Islet of Langerhans (tissue), 1 donor: Measurements from ENCODE around the gene SMYD3.
"Not testable (repeated sequence)": the region's sequence is repeated elsewhere in the genome, so short reads cannot be mapped to it uniquely, and the experiment has no call there.

Experiments
- FAIRE-seq: peaks from one replicate; lab custom pipeline; 2011; peaks lifted over from hg19 to GRCh38; lab: Jason Lieb, UNC

SMYD3 gene

DNA sequence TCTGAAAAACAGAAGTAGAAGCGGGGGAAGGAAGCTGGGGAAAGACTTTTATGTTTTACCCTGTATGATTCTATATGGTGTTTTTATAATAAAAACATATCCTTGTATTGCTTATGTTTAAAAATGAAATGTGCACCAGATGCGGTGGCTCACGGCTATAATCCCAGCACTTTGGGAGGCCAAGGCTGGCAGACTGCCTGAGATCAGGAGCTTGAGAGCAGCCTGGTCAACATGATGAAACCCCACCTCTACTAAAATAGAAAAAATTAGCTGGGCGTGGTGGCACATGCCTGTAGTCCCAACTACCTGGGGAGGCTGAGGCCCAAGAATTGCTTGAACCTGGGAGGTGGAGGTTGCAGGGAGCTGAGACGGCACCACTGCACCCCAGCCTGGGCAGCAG, 155.4 kb downstream of the SMYD3 start:
- FAIRE-seq = no peak

DNA sequence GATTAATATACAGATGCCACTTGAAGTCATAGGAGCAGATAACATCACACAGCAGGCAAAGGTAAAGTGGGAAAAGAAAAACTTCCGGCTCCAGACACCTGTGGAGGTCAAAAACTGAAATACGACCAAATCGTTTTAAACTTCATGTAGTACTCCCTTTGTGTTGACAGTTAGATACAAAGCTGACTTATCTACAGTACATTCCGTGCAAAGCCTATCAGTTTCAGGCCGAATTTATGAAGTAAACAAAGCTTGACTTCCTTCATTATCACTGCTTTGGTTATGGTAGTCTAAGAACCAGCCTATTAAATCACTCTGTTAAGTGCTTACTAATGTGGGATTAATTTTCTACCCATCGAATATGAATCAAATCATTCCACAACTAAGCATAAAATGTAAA, 156.3 kb downstream of the SMYD3 start:
- FAIRE-seq = no peak

DNA sequence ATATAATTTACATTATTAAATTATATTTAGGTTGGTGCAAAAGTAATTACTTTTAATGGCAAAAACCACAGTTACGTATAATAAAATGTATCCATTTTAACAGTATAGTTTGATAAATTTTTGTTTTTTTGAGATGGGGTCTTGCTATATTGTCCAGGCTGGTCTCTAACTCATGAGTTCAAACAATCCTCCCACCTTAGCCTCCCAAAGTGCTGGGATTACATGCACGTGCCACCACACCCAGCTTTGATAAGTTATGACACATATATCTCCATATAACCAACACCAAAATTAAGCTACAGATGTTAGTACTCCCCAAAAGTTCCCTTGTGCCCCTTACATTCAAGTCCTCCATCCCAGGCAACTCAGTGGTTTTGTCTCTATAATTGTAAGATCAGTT, 163.1 kb downstream of the SMYD3 start:
- FAIRE-seq = no peak

DNA sequence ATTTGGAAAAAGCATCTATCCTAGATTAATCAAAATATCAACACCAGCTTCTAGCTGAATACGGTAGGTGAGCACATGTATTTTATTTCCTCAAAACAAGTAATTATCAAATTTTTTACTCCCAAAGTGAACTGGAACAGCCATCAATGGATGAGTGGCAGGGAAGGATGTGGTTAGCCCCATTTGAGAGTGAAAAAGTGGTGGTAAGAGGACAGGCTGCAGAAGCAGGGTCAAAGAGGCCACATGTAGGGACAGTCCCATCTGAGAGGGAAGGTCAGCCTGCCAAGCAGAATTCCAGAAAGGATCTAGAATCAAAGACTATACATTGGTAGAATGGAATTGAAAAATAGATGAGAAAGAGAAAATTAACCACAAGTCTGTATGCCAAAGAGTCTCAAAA, 163.8 kb downstream of the SMYD3 start:
- FAIRE-seq = no peak

DNA sequence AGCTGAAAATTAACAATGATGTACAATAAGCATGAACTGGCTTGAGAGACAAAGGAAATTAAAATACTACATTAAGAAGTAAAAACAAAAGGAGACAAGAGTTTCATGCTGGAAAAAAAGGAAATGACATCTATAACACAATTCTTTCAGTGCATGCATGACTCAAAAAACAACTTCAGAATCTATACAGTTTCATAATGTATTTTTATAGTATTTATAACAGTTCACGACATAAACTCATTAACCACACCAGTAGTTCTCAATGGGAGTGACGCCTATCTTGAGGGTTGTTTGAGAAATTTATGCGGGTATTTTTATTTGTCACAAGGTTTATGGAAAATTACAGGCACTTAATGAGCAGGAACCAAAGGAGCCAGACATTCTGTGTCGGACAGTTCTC, 168.5 kb downstream of the SMYD3 start:
- no peak for FAIRE-seq

DNA sequence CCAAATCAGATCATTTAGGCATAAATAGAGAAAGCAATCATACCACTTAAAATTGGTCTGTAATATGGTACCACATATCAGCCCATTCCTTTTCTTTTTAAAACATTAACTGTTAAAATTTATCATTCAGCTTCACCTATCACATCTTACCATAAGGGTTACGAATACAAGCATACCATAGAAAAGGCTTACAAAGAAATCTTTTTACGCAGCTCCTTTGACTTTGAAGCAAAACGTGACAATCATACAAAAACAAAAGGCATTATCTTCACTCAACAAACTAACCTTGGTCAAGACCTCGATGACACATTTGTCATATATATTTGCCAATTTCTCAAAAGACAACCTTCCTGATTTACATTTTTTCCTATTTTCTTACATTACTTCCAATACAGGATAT, 169.0 kb downstream of the SMYD3 start:
- FAIRE-seq = no peak

DNA sequence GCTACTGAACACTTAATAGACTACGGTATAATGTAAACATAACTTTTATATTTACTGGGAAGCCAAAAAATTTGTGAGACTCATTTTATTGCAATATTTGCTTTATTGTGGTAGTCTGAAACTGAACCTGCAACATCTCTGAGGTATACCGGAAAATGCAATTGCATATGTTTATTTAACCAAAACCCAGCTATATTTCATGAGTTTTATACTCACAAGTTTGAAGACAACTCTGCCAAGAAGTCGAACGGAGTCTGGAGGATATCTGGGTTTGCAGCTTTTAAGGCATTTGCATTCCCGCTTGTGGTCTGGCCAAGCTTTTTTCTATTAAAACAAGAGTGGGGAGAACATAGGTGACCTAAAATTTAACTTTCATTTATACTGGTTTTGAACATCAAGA, 171.9 kb downstream of the SMYD3 start:
- no peak for FAIRE-seq

DNA sequence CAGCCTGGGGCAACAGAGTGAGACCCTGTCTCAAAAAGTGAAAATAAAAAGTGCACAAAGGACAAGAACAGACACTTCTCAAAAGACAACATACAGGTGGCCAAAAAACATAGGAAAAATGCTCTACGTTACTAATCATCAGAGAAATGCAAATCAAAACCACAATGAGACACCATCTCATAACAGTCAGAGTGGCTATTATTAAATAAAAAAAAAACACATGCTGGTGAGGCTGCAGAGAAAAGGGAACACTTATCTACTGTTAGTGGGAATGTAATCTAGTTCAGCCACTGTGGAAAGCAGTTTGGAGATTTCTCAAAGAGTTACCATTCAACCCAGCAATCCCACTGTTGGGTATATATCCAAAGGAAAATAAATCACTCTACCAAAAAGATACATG, 173.2 kb downstream of the SMYD3 start:
- no peak for FAIRE-seq

DNA sequence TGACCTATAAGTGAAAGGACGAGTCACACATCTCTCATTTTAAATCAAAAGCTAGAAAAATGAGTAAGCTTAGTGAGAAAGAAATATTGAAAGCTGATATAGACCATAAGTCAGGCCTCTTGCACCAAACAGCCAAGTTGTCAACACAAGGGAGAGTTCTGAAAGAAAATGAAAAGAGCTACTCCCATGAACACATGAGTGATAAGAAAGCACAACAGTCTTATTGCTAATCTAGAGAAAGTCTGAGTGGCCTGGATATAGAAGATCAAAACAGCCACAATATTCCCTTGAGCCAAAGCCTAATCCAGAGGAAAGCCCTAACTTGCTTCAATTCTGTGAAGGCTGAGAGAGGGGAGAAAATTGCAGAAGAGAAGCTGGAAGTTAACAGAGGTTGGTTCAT, 175.0 kb downstream of the SMYD3 start:
- no peak for FAIRE-seq

DNA sequence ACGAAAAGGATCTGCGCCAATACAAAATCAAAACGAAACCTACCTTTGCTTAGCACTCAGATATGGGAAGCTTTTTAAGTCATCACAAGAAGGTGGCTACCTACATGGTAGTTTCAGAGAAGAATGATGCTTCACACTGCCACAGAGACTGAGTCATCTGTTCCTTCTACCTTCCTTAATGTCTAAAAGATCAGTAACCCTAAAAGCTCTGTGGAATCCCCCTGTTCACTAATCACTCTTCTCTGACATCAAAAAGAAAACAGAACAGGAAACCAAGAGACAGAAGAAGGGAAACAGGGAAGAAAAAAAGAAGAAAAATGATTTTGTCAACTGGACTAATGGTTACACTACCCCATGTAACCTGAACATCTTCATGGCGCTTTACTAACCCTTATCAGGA, 177.2 kb downstream of the SMYD3 start:
- no peak for FAIRE-seq

DNA sequence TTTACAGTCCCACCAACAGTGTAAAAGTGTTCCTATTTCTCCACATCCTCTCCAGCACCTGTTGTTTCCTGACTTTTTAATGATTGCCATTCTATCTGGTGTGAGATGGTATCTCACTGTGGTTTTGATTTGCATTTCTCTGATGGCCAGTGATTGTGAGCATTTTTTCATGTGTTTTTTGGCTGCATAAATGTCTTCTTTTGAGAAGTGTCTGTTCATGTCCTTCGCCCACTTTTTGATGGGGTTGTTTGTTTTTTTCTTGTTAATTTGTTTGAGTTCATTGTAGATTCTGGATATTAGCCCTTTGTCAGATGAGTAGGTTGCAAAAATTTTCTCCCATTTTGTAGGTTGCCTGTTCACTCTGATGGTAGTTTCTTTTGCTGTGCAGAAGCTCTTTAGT, 177.8 kb downstream of the SMYD3 start:
- FAIRE-seq = not testable (repeated sequence)

DNA sequence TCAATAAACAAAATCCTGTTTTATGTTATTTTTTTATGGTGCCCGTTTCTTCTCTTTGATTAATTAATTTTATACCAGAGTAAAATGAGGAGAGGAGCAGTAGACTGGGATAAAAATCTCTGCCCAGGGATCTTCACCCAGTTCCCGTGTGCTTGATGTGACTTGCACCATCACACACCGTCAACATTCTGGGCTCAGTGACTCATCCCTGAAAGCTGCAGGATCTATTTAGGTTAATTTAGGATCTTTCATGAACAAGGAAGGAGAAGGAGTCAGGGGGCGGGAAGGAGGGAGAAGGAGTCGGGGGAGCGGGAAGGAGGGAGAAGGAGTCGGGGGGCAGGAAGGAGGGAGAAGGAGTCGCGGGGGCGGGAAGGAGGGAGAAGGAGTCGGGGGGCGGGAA, 182.4 kb downstream of the SMYD3 start:
- FAIRE-seq = no peak

DNA sequence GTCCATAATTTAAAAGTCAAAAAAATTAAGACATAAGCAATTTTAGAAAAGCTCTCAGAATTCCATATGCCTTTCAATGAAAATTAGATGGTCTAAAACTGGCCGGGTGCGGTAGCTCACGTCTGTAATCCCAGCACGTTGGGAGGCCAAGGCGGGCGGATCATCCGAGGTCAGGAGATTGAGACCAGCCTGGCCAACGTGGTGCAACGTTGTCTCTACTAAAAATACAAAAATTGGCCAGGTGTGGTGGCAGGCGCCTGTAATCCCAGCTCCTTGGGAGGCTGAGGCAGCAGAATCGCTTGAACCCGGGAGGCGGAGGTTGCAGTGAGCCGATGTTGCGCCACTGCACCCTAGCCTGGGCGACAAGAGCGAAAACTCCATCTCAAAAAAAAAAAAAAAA, 183.0 kb downstream of the SMYD3 start:
- FAIRE-seq = not testable (repeated sequence)

DNA sequence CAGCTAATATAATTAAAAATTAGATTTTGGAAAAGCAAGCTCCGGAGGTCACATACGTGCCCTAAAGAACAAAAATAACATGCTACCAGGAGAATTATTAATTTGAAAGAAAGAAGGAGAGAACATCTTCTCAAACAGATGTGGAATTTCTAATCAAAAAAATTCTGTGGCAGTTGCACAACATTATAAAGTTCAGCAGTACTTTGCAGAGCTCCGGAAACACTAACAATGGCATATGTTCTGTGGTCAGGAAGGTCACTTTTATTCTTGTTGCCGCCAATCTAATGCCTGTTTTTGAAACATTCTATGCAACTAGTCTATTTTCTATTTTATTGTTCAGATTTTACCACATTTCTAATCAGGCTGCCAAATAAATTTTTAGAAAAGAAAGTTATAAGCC, 186.8 kb downstream of the SMYD3 start:
- no peak for FAIRE-seq

DNA sequence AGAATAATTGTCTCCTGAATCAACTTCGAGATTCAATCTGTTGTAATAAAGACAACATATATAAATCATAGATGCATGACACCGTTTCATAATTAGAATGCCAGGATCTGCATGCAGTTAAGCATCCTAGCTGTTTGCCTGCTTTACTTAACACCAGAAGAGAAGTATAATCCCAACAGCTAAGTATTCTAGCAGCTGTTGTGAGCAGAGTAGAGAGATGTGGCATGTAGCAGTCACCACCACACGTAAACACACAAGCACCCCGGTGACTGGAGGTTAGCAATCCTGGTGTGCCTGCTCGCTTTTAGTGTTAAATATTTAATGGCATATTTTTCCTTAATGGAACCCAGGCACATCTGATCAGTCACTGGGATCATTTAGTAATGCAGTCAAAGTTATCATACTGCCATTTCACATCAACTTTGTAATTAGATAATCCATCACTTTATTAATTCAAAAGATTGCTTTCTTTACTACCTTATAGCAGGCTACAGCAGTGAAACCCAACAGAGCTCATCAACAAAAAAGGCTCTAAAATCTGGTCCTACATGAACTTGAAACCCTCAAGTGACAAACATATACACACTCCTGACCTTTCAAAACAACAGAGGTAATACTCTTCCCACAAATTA, 187.9 kb downstream of the SMYD3 start:
- peak; percentile 69 for FAIRE-seq

DNA sequence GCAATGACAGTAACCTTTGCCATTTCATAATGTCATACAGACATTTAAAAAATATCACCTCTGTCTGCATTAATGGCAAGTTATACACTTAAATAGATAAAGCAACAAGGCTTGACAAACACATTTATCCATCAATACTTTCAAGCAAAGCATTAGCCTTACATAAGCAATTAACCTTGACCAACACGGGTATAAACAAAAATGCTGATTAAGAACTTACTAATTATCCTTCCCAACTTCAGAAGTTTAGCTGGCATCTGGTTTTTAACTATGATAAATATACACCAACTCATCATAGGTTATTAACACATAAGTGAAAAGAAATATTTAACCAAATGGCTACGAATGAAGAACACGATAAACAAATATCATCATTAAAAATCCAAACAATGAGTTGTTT, 188.5 kb downstream of the SMYD3 start:
- FAIRE-seq = peak; percentile 24

DNA sequence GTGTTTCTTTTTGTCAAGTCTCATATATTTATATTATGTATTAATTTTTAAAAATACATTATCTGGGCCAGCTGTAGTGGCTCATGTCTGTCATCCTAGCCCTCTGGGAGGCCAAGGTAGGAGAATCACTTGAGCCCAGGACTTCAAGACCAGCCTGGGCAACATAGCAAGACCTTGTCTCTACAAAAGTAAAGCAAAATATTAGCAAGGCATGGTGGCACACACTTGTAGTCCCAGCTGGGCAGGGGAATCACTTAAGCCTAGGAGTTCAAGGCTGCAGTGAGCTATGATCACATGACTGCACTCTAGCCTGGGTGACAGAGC, 189.1 kb downstream of the SMYD3 start:
- FAIRE-seq = no peak

DNA sequence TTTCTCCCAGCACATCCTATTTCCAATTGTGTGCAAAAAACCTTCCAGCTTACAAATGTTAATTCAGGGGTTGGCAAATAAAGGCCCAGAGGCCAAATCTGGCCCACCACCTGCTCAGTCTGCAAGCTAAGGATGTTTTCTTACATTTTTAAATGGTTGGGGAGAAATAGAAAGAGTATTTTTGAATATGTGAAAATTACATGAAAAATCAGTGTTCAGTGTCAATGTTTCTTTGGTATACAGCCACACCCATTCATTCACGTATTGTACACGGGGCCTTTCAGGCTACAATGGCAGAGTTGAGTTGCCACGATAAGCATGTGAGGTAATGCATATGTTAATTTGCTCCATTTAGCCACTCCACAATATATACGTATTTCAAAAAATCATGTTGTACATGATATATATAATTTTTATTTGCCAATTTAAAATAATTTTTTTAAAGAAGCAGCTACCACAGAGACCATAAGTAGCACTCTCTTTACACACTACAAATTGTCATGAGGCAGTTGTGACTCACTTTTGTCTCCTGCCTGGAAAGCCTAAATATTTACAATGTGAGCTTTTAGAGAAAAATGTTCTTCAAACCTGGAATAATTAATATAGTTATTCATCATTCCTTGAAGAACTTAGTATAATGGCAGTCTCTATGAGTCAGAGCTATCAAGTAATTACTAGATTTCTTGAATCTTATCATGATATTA, 189.6 kb downstream of the SMYD3 start:
- no peak for FAIRE-seq

DNA sequence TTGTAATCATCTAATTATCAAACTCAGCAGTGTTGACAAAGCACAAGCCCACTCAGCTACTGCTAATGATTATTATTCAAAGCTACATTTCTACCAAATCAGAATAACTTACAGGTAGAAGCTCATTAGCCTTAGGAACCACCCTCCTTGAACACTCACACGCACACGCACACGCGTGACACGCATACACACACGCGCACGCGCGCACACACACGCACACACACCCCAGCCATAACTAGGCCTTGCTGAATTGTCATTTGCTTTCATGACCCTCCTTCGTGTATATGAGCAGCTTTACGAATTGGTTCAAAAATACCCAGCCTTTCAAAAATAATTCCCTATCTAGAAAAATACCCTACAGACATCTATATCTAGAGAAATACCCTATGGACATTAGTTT, 195.6 kb downstream of the SMYD3 start:
- no peak for FAIRE-seq

DNA sequence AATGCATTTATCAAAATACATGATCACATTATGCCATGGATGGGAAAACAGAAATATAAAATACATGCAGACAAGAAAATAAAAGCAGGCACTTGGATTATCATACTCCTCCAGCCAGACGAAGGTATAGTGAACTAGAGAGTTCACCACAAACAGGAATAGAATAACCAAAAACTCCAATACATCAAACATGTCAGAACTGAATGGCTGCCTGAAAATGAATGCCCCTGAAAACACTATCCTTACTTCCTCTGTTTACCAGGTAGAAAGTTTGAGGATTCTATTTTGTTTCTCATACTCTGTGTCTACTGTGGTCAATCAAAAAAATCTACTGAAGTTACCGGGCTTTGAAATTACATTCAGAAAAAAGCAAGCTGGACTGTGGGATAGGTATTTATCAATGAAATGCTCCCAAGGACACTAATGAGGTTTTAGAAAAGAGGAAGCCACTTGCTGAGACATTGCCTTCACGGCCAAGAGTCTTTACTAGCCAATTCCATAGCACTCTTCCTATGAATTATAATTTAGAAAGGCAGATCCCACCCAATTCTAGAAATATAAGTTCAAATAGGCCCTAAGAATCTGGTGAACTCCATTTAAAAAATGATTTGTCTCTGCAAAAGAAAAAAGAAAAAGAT, 197.7 kb downstream of the SMYD3 start:
- FAIRE-seq = no peak

DNA sequence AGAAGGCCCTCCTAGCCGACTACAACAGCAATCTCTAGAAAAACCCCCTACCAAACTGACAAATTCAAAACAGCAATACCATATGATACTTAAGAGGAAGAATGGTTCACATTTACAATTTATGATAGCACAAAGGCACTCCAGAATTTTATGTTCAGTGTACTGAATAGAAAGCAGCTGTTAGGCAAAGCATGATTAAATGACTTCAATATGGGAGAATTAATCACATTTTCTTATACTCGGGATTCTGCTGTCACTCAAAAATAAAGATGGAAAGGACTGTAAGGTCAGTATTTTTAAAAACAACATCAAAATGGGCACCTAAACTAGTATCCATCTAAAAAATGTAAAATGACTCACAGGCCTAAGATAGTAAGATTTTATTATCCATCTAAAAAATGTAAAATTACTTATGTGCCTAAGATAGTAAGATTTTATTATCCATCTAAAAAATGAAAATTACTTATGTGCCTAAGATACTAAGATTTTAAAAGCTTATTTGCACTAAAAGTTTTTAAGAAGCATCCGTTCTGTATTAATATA, 198.5 kb downstream of the SMYD3 start:
- FAIRE-seq = no peak

DNA sequence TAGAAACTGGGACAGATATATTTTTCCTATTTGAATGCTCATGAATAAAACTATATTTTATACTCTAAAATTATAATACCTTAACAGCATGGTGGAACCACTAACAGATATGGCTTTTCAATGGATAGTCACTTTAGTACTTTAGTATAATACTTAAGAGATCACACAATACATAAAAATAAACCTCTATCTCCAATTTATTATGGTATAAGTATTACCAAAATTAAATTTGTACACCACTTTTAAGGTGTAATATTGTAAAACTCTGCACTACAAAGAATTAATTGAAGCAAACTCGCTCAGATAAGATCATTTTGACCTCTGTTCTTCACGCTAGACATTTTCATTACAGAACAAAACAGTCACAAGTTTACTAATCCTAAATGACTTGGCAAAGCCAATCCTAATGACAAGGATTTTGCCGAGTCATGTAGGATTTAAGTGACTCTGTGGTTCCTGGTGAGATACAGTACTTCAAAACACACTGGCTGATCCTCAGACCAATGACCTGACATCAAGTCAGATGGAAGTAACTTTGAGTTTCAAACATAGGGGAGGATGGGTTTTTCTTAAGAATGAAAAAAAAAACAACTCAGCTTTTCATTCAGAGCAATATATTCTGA, 200.6 kb downstream of the SMYD3 start:
- no peak for FAIRE-seq

DNA sequence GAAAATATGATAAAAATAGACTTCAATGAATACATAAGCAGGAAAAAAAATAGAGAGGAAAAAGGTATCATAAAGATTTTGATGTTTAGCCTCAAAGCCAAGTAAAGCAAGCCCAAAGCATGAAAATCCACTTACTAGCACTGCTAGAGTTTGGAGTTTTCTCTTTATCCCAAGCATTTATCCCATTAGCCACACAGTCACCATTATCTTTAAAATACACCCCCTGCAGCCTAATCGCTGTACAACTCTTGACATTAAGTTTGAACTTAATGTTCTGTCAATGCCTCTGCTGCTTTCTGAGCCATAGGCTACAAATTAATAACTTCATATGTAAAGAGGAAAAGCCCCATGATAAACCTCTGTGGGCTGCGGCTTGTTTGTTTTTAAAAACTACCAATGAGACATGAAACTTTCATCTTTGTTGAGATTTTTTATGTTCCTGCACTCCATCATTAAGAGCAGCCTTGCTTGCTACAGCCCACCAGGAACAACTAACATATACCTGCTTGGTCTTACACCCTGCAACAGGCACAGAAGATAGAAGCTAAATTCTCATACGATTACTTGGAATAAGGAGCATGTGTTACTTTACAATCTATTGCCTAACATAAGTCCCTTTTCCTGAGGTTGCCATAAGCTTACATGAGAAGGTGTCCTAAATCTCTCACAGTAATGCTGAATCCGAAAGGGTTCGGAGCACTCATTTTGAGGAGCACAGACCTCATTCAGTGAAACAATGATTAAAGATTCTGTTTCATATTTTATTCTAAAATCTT, 202.4 kb downstream of the SMYD3 start:
- FAIRE-seq = no peak
